ENCODE measurements around the gene BCORL1.

DNA sequence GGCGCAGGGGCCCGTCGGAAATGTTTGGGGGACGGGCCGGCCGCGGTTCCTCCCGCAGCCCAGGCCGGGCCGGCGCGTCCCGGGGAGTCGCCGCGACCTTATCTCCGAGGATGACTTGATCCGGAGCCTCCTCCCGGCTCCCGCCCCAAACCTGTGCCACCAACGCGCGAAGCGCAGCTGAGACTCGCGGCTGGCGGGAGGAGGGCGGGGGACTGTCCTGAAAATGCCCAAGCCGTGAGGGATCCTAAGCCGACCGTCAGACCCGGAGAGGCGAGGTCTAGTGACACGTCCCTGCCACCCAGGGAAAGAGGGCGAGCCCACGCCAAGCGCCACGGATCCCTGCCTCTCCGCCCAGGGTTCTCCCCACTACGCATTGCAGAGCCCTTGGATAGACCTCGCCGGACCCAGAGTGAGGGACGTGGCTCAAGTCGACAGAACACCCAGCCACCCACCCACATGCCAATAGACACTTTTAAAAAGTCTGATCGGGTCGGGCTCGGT lies 49.6 kb upstream of the BCORL1 start:
- no peak for TF ChIP-seq POLR2A (IDR thresholded peaks at IDR 0.05)
- TF ChIP-seq, protein P1, sequence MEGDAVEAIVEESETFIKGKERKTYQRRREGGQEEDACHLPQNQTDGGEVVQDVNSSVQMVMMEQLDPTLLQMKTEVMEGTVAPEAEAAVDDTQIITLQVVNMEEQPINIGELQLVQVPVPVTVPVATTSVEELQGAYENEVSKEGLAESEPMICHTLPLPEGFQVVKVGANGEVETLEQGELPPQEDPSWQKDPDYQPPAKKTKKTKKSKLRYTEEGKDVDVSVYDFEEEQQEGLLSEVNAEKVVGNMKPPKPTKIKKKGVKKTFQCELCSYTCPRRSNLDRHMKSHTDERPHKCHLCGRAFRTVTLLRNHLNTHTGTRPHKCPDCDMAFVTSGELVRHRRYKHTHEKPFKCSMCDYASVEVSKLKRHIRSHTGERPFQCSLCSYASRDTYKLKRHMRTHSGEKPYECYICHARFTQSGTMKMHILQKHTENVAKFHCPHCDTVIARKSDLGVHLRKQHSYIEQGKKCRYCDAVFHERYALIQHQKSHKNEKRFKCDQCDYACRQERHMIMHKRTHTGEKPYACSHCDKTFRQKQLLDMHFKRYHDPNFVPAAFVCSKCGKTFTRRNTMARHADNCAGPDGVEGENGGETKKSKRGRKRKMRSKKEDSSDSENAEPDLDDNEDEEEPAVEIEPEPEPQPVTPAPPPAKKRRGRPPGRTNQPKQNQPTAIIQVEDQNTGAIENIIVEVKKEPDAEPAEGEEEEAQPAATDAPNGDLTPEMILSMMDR (IDR thresholded peaks at IDR 0.05): no peak

Data from Peyer's patch (tissue), 4 donors.